Esophagus squamous epithelium (tissue), 4 donors: ENCODE results near the gene KLHDC10.

Source experiments
- CTCF ChIP-seq, 6 experiments: fragments of 450-650 bp in 4 of 6; fragments of 200-600 bp in 2 of 6; sonication (generic) in 2 of 6; IDR thresholded peaks; one replicate each; pipeline ENCODE4 v1.5.1; 2016 to 2019; ENCODE audit warnings: antibody characterized with exemption in 6 of 6, mild to moderate bottlenecking in 4 of 6, moderate library complexity in 4 of 6
- POLR2A ChIP-seq, 4 donors: fragments of 450-650 bp; IDR thresholded peaks; one replicate each; pipeline ENCODE4 v1.6.1; 2017; ENCODE audit warnings: antibody characterized with exemption in 4 of 4, mild to moderate bottlenecking in 4 of 4, moderate library complexity in 3 of 4

- TF ChIP-seq POLR2A (IDR thresholded peaks at IDR 0.05) (no peak), CTCF (IDR thresholded peaks at IDR 0.05) (no peak)
Measured at GRCh38 chr7:130091999-130092398, 21.7 kb downstream of the KLHDC10 start.
